HepG2 (cell line): ENCODE measurements around the gene QRFP. TPM values are rescaled to one million over a fixed set of nuclear protein-coding genes. Genes with fewer than 3 reads are reported as not detected.

Experiments used
- ATAC-seq: fragments of 200-7000 bp; cut with Tn5 transposase; 3 replicates; pipeline ENCODE4 v1.9.1; 2020; ENCODE audit warnings: mild to moderate bottlenecking, moderate library complexity
- BruUV-seq: library from RNA; stranded (reverse); fragments of 400-500 nt; replicated peaks from 2 replicates; lab custom pipeline; 2021; lab: Mats Ljungman, UMichigan
- CTCF ChIA-PET: fragments of 300-600 bp; formaldehyde crosslinking; extraction: SDS; loops from one replicate; lab custom pipeline; 2021; ENCODE audit warnings: low total read pairs, inconsistent platforms, low intra/inter-chr PET ratio; lab: Yijun Ruan, JAX
- POLR2A ChIA-PET: fragments of 350-600 bp; sonication (Branson Sonifier 250); formaldehyde crosslinking; loops from one replicate; lab custom pipeline; 2020; ENCODE audit warnings: antibody characterized with exemption, inconsistent platforms; lab: Yijun Ruan, JAX
- DNase-seq: peaks from one replicate; pipeline ENCODE4 v3.0.0-alpha.2; 2015; ENCODE audit warnings: low spot score
- FAIRE-seq: peaks from 3 replicates; lab custom pipeline; 2011; peaks lifted over from hg19 to GRCh38; lab: Jason Lieb, UNC
- H2AFZ ChIP-seq: one replicate; pipeline ENCODE4 v1.6.1; 2011; ENCODE audit warnings: low read length, inconsistent platforms
- H3K27ac ChIP-seq: fragments of 300-600 bp; 3 replicates; pipeline ENCODE4 v1.8.0; 2011; ENCODE audit warnings: mixed run types, mild to moderate bottlenecking, mixed read lengths, low read length, inconsistent platforms; ENCODE audit not compliant: insufficient read depth; ENCODE audit errors: extremely low read length
- H3K27me3 ChIP-seq, 2 experiments: fragments of 200-600 bp in 1 of 2; 2 replicates in 1 of 2; 3 replicates in 1 of 2; pipeline versions ENCODE4 v1.6.0 to v1.8.0; 2011; ENCODE audit warnings: low read length in 2 of 2, mild to moderate bottlenecking in 2 of 2, moderate library complexity in 2 of 2, inconsistent platforms in 1 of 2; ENCODE audit not compliant: insufficient read depth in 2 of 2, control insufficient read depth in 1 of 2
- H3K36me3 ChIP-seq, 2 experiments: fragments of 200-600 bp in 1 of 2; replicated peaks in 1 of 2; 2 replicates in 1 of 2; 3 replicates in 1 of 2; pipeline versions ENCODE4 v1.5.1 to v1.8.0; 2011; ENCODE audit warnings: low read length in 2 of 2, inconsistent platforms in 1 of 2; ENCODE audit not compliant: insufficient read depth in 2 of 2, control insufficient read depth in 1 of 2
- H3K4me1 ChIP-seq: 2 replicates; pipeline ENCODE4 v1.5.1; 2012; ENCODE audit warnings: low read length, inconsistent platforms; ENCODE audit not compliant: insufficient read depth
- H3K4me2 ChIP-seq: 2 replicates; pipeline ENCODE4 v1.6.0; 2011; ENCODE audit warnings: low read depth, low read length, inconsistent platforms
- H3K4me3 ChIP-seq, 3 experiments: fragments of 200-600 bp in 1 of 3; sonication (generic), shearing (Covaris generic) in 1 of 3; replicated peaks in 1 of 3; 2 replicates each; pipeline ENCODE4 v1.5.1; 2011 to 2016; ENCODE audit warnings: low read length in 3 of 3, inconsistent platforms in 2 of 3, low read depth in 2 of 3, mild to moderate bottlenecking in 2 of 3, control low read depth in 1 of 3, mixed read lengths in 1 of 3; ENCODE audit not compliant: insufficient read depth in 1 of 3
- H3K79me2 ChIP-seq: one replicate; pipeline ENCODE4 v1.6.1; 2011; ENCODE audit warnings: low read length, inconsistent platforms; ENCODE audit not compliant: insufficient read depth
- H3K9ac ChIP-seq: 2 replicates; pipeline ENCODE4 v1.6.0; 2011; ENCODE audit warnings: mild to moderate bottlenecking, low read depth, low read length, inconsistent platforms; ENCODE audit not compliant: insufficient read depth
- H3K9me3 ChIP-seq: 2 replicates; pipeline ENCODE4 v1.5.1; 2012; ENCODE audit warnings: mild to moderate bottlenecking, low read length
- H4K20me1 ChIP-seq: 2 replicates; pipeline ENCODE4 v1.6.0; 2011; ENCODE audit warnings: inconsistent platforms, mild to moderate bottlenecking, low read length, moderate library complexity; ENCODE audit not compliant: insufficient read depth
- CENPX ChIP-seq: sonication (generic); formaldehyde crosslinking; IDR thresholded peaks from 2 replicates; pipeline ENCODE4 v1.9.0; 2021; ENCODE audit warnings: mild to moderate bottlenecking, missing genetic modification reagents, moderate library complexity
- CSRNP2 ChIP-seq: sonication (generic); formaldehyde crosslinking; conservative IDR thresholded peaks from 2 replicates; pipeline ENCODE4 v1.8.0; 2022; ENCODE audit warnings: low read depth, missing genetic modification reagents
- SIX4 ChIP-seq: sonication (generic); formaldehyde crosslinking; IDR thresholded peaks from 2 replicates; pipeline ENCODE4 v1.4.0; 2020; ENCODE audit warnings: missing genetic modification reagents
- THAP7 ChIP-seq: sonication (generic); formaldehyde crosslinking; IDR thresholded peaks from 2 replicates; pipeline ENCODE4 v1.8.1; 2023; ENCODE audit warnings: mild to moderate bottlenecking, missing genetic modification reagents
- ZNF547 ChIP-seq: sonication (generic); formaldehyde crosslinking; IDR thresholded peaks from 2 replicates; pipeline ENCODE4 v1.5.1; 2020; ENCODE audit warnings: mild to moderate bottlenecking, missing genetic modification reagents
- ZNF567 ChIP-seq: sonication (generic); formaldehyde crosslinking; IDR thresholded peaks from 2 replicates; pipeline ENCODE4 v1.8.1; 2023; ENCODE audit warnings: mild to moderate bottlenecking, missing genetic modification reagents, borderline replicate concordance
- ZNF597 ChIP-seq: sonication (generic); formaldehyde crosslinking; IDR thresholded peaks from 2 replicates; pipeline ENCODE4 v1.5.0; 2020; ENCODE audit warnings: missing genetic modification reagents
- WGBS: methylation state at CpG from one replicate; pipeline ENCODE4 v1.1.6; 2017; ENCODE audit warnings: low lambda C conversion rate; 5-methylcytosine and 5-hydroxymethylcytosine counted together
- in situ Hi-C: cut with HindIII; loops from 2 replicates; pipeline ENCODE4 v1.10.0; 2017; ENCODE audit warnings: low pct_unique_long_range_greater_than_20kb; ENCODE audit not compliant: extremely low pct_ligation_motif_present
- intact Hi-C: fragments of 100-400 bp; cut with micrococcal nuclease; formaldehyde crosslinking; loops from one replicate; pipeline ENCODE4 v1.10.0; 2022; ENCODE audit not compliant: unreplicated experiment
- polyA plus RNA-seq, 8 experiments: library from polyadenylated mRNA; depleted of rRNA in 3 of 8; stranded (reverse) in 7 of 8; unstranded in 1 of 8; fragments of >200 nt; fragmentation: Illumina TruSeq in 4 of 8; extraction: Trizol in 4 of 8; gene quantifications; 2 replicates each; pipeline versions ENCODE4 v1.2.1 to v1.2.3, GENCODE V29; 2011 to 2016; ENCODE audit warnings: low read depth in 4 of 8, missing spikeins in 1 of 8, mixed read lengths in 1 of 8; ENCODE audit not compliant: insufficient read depth in 1 of 8
- total RNA-seq, 5 experiments: library from RNA; depleted of rRNA; stranded (reverse); fragments of >200 nt; fragmentation: Illumina TruSeq; extraction: Trizol; gene quantifications; 2 replicates each; pipeline ENCODE4 v1.2.3, GENCODE V29; 2016; ENCODE audit warnings: low read depth in 1 of 5
- TF ChIP-seq, protein P1 (sequence below): sonication (generic); formaldehyde crosslinking; IDR thresholded peaks from 2 replicates; pipeline ENCODE4 v1.5.0; 2020; ENCODE audit warnings: missing genetic modification reagents, mild to moderate bottlenecking, borderline replicate concordance

QRFP gene
- total and polyA plus RNA-seq, 2 of the 13 experiments (the other 11 are each of a cell fraction or from before 2014, with no cell fraction given): not detected

DNA sequence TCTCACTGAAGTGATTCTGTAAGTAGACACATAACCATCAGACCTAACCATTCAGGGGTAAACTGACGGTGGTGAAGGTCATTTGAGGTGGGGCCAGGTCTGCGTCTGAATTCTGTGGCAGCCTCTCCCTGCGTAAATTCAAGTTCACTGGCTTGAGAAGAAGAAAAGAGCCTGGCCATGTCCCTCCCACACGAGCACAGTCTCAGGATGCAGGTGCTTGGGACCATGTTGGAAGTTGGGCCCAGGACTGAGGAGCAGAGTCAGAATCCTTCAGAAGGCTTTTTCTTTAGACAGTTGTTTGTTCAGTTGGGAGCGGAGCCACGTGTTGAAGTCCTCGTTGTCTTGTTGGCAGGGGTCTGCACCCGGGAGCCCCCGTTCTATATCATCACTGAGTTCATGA lies 24.1 kb downstream of the QRFP start:
- POLR2A ChIA-PET: interaction anchor here (0.6 kb wide), 1 partner anchor 145 kb away, joined by 4 read pairs; no protein-coding TSS in a partner anchor
- WGBS: 86% methylated on average over 4 of the region's 9 CpGs
- no peak overlapping the region for H3K9ac ChIP-seq
- TF ChIP-seq ZNF547 (CRISPR knock-in tag): 0 out of 2 replicates have a peak, but pooled peaks have one; percentile 20
- TF ChIP-seq SIX4 (CRISPR knock-in tag): no peak
- no peak for TF ChIP-seq CSRNP2 (CRISPR knock-in tag)
- TF ChIP-seq ZNF567: no peak
- 0 out of 2 replicates have a peak, but pooled peaks have one; percentile 41 for TF ChIP-seq THAP7 (CRISPR knock-in tag)
- TF ChIP-seq CENPX: no peak
- TF ChIP-seq, protein P1, sequence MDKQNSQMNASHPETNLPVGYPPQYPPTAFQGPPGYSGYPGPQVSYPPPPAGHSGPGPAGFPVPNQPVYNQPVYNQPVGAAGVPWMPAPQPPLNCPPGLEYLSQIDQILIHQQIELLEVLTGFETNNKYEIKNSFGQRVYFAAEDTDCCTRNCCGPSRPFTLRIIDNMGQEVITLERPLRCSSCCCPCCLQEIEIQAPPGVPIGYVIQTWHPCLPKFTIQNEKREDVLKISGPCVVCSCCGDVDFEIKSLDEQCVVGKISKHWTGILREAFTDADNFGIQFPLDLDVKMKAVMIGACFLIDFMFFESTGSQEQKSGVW (CRISPR knock-in tag): no peak
- no peak for TF ChIP-seq ZNF597 (CRISPR knock-in tag)
- ATAC-seq (peak; percentile 53), DNase-seq (no peak), FAIRE-seq (no peak)
- intact Hi-C loops: no loop called here
- peaks cover 24% of the 10 kb centered on the region for H3K4me1 ChIP-seq
- peak overlapping the region; percentile 29; the same call in 1 of the 2 replicates for H3K4me2 ChIP-seq
- no peaks in the 10 kb centered on the region for H3K9me3 ChIP-seq
- peaks cover 9% of the 10 kb centered on the region for H4K20me1 ChIP-seq
- H3K27ac ChIP-seq: peak overlapping the region; percentile 57
- H3K27me3 ChIP-seq: no peaks in the 10 kb centered on the region
- H3K79me2 ChIP-seq: no peaks in the 10 kb centered on the region
- in situ Hi-C loops: no loop called here
- H3K4me3 ChIP-seq: no peak overlapping the region
- no peak overlapping the region for H2AFZ ChIP-seq
- H3K36me3 ChIP-seq: peaks cover 25 to 74% of the 10 kb centered on the region in 2 experiments; a peak in 4 of 5 replicates
- BruUV-seq: no TSS peak
- CTCF ChIA-PET: no interaction called here
